Measurements from ENCODE around the gene ORAI3.

The ORAI3 gene

GRCh38 chr16:30967795-30968194 lies 18.9 kb downstream of the ORAI3 start (continued):
- no peak for TF ChIP-seq ZNF560 (tag by site-specific recombination; IDR thresholded peaks at IDR 0.05; ENCODE audit: borderline replicate concordance)
- no peak for TF ChIP-seq SCRT2 (tag by site-specific recombination; IDR thresholded peaks at IDR 0.05)
- TF ChIP-seq TCF7L2 (IDR thresholded peaks at IDR 0.05; ENCODE audit: borderline replicate concordance, low read depth, low read length): no peak
- TF ChIP-seq BCL11B (tag by site-specific recombination; IDR thresholded peaks at IDR 0.05; ENCODE audit: low read depth): no peak
- no peak for TF ChIP-seq ZNF549 (tag by site-specific recombination; IDR thresholded peaks at IDR 0.05)
- TF ChIP-seq RBAK (tag by site-specific recombination; IDR thresholded peaks at IDR 0.05): no peak

- CTCF ChIA-PET: interaction anchor here (0.8 to 1.1 kb wide), 3 partner anchors 16 to 27 kb away, joined by 3 read pairs; no protein-coding TSS in a partner anchor
- POLR2A ChIA-PET: interaction anchor here (0.6 to 2.6 kb wide), 3 partner anchors 10 to 293 kb away, joined by 3 to 11 read pairs (median 9); no protein-coding TSS in a partner anchor
- Histone ChIP-seq H3K27ac (ENCODE audit: extremely low read depth, low read depth, low read length) (no peak overlapping the region), H3K9me3 (ENCODE audit: control insufficient read depth, insufficient read depth, low read depth, low read length) (no peaks in the 10 kb centered on the region), H3K4me1 (ENCODE audit: control insufficient read depth, insufficient read depth, low read length) (no peaks in the 10 kb centered on the region), H3K36me3 (ENCODE audit: control insufficient read depth in 2 of 2, insufficient read depth in 1 of 2, low read length in 2 of 2) (peaks cover 69 to 92% of the 10 kb centered on the region in 2 experiments), H3K4me3 (ENCODE audit: low read depth, low read length) (no peak overlapping the region)
- no peak for TF ChIP-seq ZNF626 (tag by site-specific recombination; IDR thresholded peaks at IDR 0.05)
- TF ChIP-seq ZNF513 (tag by site-specific recombination; IDR thresholded peaks at IDR 0.05): peak; percentile 96
Measured at GRCh38 chr16:30969246-30969842, 20.5 kb downstream of the ORAI3 start.

- ChIA-PET POLR2A (interaction anchor here (0.6 to 2.6 kb wide), 2 partner anchors 12 to 227 kb away, joined by 3 to 9 read pairs; no protein-coding TSS in a partner anchor), CTCF (interaction anchor here (0.6 to 2.3 kb wide), 3 partner anchors 12 to 49 kb away, joined by 3 to 7 read pairs (median 4); no protein-coding TSS in a partner anchor)
- TF ChIP-seq ZNF513 (tag by site-specific recombination; IDR thresholded peaks at IDR 0.05): peak; percentile 93
- TF ChIP-seq ZNF514 (tag by site-specific recombination; IDR thresholded peaks at IDR 0.05): no peak
- TF ChIP-seq ZIC2 (tag by site-specific recombination; IDR thresholded peaks at IDR 0.05): no peak
- no peak overlapping the region for H3K4me3 ChIP-seq (ENCODE audit: low read depth, low read length)
- peaks cover 84 to 93% of the 10 kb centered on the region in 2 experiments for H3K36me3 ChIP-seq (ENCODE audit: control insufficient read depth in 2 of 2, insufficient read depth in 1 of 2, low read length in 2 of 2)
- H3K4me1 ChIP-seq (ENCODE audit: control insufficient read depth, insufficient read depth, low read length): no peaks in the 10 kb centered on the region
- no peaks in the 10 kb centered on the region for H3K9me3 ChIP-seq (ENCODE audit: control insufficient read depth, insufficient read depth, low read depth, low read length)
- no peak overlapping the region for H3K27ac ChIP-seq (ENCODE audit: extremely low read depth, low read depth, low read length)
Measured at GRCh38 chr16:30971298-30971697, 22.4 kb downstream of the ORAI3 start.

GRCh38 chr16:30972872-30973271 lies 24.0 kb downstream of the ORAI3 start:
- ChIA-PET POLR2A (interaction anchor here (1.0 kb wide), 1 partner anchor 10 kb away, joined by 4 read pairs; no protein-coding TSS in a partner anchor), CTCF (interaction anchor here (0.8 to 2.3 kb wide), 4 partner anchors 13 to 42 kb away, joined by 3 to 7 read pairs (median 4); no protein-coding TSS in a partner anchor)
- H3K4me3 ChIP-seq (ENCODE audit: low read depth, low read length): no peak overlapping the region

More at GRCh38 chr16:30972872-30973271, 24.0 kb downstream of the ORAI3 start:
- no peaks in the 10 kb centered on the region for H3K9me3 ChIP-seq (ENCODE audit: control insufficient read depth, insufficient read depth, low read depth, low read length)
- no peak overlapping the region for H3K27ac ChIP-seq (ENCODE audit: extremely low read depth, low read depth, low read length)
- peaks cover 78 to 93% of the 10 kb centered on the region in 2 experiments for H3K36me3 ChIP-seq (ENCODE audit: control insufficient read depth in 2 of 2, insufficient read depth in 1 of 2, low read length in 2 of 2)
- TF ChIP-seq ZNF521 (tag by site-specific recombination; IDR thresholded peaks at IDR 0.05) (no peak), ZNF48 (tag by site-specific recombination; IDR thresholded peaks at IDR 0.05) (no peak), MYNN (tag by site-specific recombination; IDR thresholded peaks at IDR 0.05; ENCODE audit: borderline replicate concordance) (0 out of 2 replicates have a peak, but pooled peaks have one; percentile 28), ZIC2 (tag by site-specific recombination; IDR thresholded peaks at IDR 0.05) (peak; percentile 90), ZNF112 (tag by site-specific recombination; IDR thresholded peaks at IDR 0.05) (no peak), ZNF600 (tag by site-specific recombination; IDR thresholded peaks at IDR 0.05) (peak; percentile 80; the same call in 1 of the 2 replicates), CTCF (tag by site-specific recombination; IDR thresholded peaks at IDR 0.05) (peak; percentile 80), KLF7 (tag by site-specific recombination; IDR thresholded peaks at IDR 0.05; ENCODE audit: borderline replicate concordance) (no peak), ZNF623 (tag by site-specific recombination; IDR thresholded peaks at IDR 0.05) (peak; percentile 87), ZNF561 (tag by site-specific recombination; IDR thresholded peaks at IDR 0.05; ENCODE audit: borderline replicate concordance) (no peak), ELK4 (IDR thresholded peaks at IDR 0.05; ENCODE audit: borderline replicate concordance, low read depth, low read length) (no peak), EGR2 (tag by site-specific recombination; IDR thresholded peaks at IDR 0.05; ENCODE audit: low read depth) (no peak)
- H3K4me1 ChIP-seq (ENCODE audit: control insufficient read depth, insufficient read depth, low read length): no peaks in the 10 kb centered on the region
